ENCODE data around the gene ZNF775. TPM values are rescaled to one million over a fixed set of nuclear protein-coding genes. Genes with fewer than 3 reads are reported as not detected.

ZNF775 gene
- total RNA-seq, 2 donors from 2014 or later, result 4.2 to 11.5 TPM

- no peaks in the 10 kb centered on the region for H3K36me3 ChIP-seq
- no peaks in the 10 kb centered on the region for H3K4me1 ChIP-seq (ENCODE audit: control insufficient read depth in 1 of 2, low read depth in 2 of 2)
- ATAC-seq (ENCODE audit: insufficient number of reproducible peaks, low FRiP score, low read depth), result no peak
- no peak overlapping the region for H3K27ac ChIP-seq
- no peak for TF ChIP-seq CTCF (IDR thresholded peaks at IDR 0.05)
- H3K27me3 ChIP-seq (replicated peaks; ENCODE audit: insufficient read depth), result no peaks in the 10 kb centered on the region
- H3K4me3 ChIP-seq, result no peak overlapping the region
- H3K9me3 ChIP-seq, result no peaks in the 10 kb centered on the region
- no peak for DNase-seq (ENCODE audit: low spot score)
Measured at GRCh38 chr7:150417863-150418262, 38.7 kb downstream of the ZNF775 start.

DNA sequence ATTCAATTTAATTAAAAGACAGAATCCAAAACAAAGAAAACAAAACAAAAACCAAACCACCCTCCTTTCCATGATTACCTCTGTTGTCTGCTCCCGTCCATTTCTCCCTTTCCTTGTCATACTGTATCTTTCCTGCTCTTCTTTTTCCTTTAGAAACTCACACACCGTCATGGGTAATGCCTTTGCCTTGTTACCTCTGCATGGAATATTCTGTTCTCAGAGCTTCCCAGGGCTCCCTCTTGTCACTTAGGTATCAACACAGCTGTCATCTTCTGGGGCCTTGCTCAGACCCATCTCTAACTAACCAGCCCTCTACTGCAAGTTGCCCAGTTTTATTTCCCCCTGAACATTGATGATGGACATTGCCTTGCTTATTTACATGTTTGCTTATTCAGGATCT lies 41.1 kb downstream of the ZNF775 start:
- Histone ChIP-seq H3K9me3 (no peaks in the 10 kb centered on the region), H3K27me3 (replicated peaks; ENCODE audit: insufficient read depth) (no peaks in the 10 kb centered on the region), H3K27ac (no peak overlapping the region), H3K36me3 (no peaks in the 10 kb centered on the region), H3K4me1 (ENCODE audit: control insufficient read depth in 1 of 2, low read depth in 2 of 2) (no peaks in the 10 kb centered on the region), H3K4me3 (no peak overlapping the region)
- ATAC-seq (ENCODE audit: insufficient number of reproducible peaks, low FRiP score, low read depth) (no peak), DNase-seq (ENCODE audit: low spot score) (no peak)
- no peak for TF ChIP-seq CTCF (IDR thresholded peaks at IDR 0.05)

DNA sequence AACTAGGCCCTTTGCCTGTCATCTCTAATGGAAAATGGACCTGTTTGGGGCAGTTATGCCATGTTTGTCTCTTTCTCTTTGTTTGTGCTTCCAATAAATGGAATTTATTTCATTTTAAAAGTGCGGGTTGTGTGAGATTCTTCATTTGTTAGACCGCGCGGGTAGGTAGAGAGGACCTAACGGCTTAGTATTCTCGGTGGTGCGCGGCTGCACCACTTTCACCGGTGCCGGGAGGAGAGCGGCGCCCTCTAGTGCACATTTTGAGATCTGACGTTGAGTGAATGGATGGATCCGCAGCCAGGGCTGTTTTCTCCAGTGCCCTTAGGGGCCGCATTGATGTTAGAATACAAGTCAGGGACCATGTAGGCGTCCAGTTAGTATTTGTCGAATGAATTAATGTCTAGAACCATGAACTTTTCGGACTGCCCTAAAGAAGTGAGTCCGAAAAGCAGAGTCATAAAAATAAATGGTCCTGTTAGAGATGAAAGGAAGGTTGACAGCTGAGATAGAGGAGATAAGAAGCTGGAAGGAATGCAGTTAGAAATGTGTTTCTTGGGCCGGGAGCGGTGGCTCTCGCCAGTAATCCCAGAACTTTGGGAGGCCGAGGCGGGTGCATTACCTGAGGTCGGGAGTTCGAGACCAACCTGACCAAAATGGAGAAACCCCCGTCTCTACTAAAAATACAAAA lies 42.0 kb downstream of the ZNF775 start:
- no peak overlapping the region for H3K4me3 ChIP-seq
- H3K27me3 ChIP-seq (replicated peaks; ENCODE audit: insufficient read depth), result no peaks in the 10 kb centered on the region
- peak; percentile 81 for TF ChIP-seq CTCF (IDR thresholded peaks at IDR 0.05)
- ATAC-seq (ENCODE audit: insufficient number of reproducible peaks, low FRiP score, low read depth), result peak; percentile 76
- no peaks in the 10 kb centered on the region for H3K4me1 ChIP-seq (ENCODE audit: control insufficient read depth in 1 of 2, low read depth in 2 of 2)
- no peaks in the 10 kb centered on the region for H3K36me3 ChIP-seq
- peak; percentile 58 for DNase-seq (ENCODE audit: low spot score)
- H3K9me3 ChIP-seq, result no peaks in the 10 kb centered on the region
- H3K27ac ChIP-seq, result no peak overlapping the region

- H3K36me3 ChIP-seq, result no peaks in the 10 kb centered on the region
- no peaks in the 10 kb centered on the region for H3K9me3 ChIP-seq
- H3K4me1 ChIP-seq (ENCODE audit: control insufficient read depth in 1 of 2, low read depth in 2 of 2), result no peaks in the 10 kb centered on the region
- no peak for TF ChIP-seq CTCF (IDR thresholded peaks at IDR 0.05)
- no peak overlapping the region for H3K4me3 ChIP-seq
- DNase-seq (ENCODE audit: low spot score) (no peak), ATAC-seq (ENCODE audit: insufficient number of reproducible peaks, low FRiP score, low read depth) (no peak)
- H3K27me3 ChIP-seq (replicated peaks; ENCODE audit: insufficient read depth), result no peaks in the 10 kb centered on the region
- no peak overlapping the region for H3K27ac ChIP-seq
Measured at GRCh38 chr7:150421831-150422230, 42.7 kb downstream of the ZNF775 start.

DNA sequence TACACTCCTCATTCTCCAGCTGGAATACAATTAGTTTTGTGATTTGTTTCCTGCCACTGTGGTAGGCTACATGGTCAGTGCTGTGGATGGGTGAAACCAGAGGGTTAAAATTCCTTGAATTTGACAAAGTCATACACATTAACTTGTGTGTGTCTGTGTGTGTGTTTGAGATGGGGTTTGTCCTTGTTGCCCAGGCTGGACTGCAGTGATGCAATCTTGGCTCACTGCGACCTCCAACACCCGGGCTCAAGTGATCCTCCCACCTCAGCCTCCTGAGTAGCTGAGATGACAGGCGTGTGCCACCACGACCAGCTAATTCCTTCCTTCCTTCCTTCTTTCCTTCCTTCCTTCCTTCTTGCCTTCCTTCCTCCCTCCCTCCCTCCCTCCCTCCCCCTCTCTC lies 46.5 kb downstream of the ZNF775 start:
- DNase-seq (ENCODE audit: low spot score) (no peak), ATAC-seq (ENCODE audit: insufficient number of reproducible peaks, low FRiP score, low read depth) (no peak)
- no peaks in the 10 kb centered on the region for H3K36me3 ChIP-seq
- no peaks in the 10 kb centered on the region for H3K27me3 ChIP-seq (replicated peaks; ENCODE audit: insufficient read depth)
- no peaks in the 10 kb centered on the region for H3K4me1 ChIP-seq (ENCODE audit: control insufficient read depth in 1 of 2, low read depth in 2 of 2)
- H3K4me3 ChIP-seq, result no peak overlapping the region
- H3K9me3 ChIP-seq, result no peaks in the 10 kb centered on the region
- no peak overlapping the region for H3K27ac ChIP-seq
- TF ChIP-seq CTCF (IDR thresholded peaks at IDR 0.05), result no peak
